Measurements from ENCODE around the gene BCL11B.

Gene BCL11B

DNA sequence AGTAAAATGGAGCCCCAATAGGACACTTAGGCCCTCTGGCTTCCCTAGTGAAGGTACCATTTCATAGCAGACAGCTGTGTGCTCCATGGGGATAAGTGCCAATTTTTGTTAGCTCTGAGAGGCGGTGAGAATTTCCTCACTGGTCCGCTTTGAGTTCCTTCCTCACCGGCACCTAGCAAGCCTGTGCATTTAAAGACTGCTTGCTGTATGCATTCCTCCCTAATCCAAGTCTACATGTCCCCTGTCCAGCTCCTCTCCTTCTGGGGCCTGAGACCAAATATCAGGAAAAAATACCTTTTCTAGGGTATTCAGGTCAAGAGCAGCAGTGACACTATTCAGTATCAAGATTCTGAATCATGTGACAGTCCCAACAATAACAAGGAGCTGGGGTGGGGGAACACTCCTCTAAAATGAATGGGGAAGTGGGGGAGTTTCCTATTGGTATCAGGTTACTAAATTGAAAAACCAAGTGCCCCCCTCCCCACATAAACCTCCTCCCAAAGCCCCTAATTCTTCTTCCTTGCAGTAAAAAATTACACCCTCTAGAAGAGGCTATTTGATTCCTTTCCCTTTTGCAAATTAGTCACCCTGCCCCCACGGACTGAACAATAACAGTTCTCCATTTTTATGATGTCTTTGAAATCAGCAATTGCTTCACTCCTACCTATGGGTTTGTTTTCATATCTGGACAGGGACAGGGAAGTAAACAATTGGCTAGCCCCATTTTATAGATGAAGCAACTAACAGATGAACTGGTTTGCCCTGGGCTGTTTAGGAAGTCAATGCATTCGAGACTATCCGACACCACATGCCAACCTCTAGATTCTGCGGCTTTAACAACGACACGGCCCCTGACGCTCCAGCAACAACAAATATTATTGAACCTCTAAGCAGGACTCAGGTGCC, 28.9 kb downstream of the BCL11B start:
- H3K27ac ChIP-seq (ENCODE audit: low read depth, low read length): no peak overlapping the region
- H3K9me2 ChIP-seq (replicated peaks; ENCODE audit: insufficient read depth, low read length): no peaks in the 10 kb centered on the region
- H2AFZ ChIP-seq (ENCODE audit: low read depth, low read length, severe bottlenecking): no peak overlapping the region
- H3F3A ChIP-seq (ENCODE audit: insufficient read depth): no peaks in the 10 kb centered on the region
- TF ChIP-seq, protein P1, sequence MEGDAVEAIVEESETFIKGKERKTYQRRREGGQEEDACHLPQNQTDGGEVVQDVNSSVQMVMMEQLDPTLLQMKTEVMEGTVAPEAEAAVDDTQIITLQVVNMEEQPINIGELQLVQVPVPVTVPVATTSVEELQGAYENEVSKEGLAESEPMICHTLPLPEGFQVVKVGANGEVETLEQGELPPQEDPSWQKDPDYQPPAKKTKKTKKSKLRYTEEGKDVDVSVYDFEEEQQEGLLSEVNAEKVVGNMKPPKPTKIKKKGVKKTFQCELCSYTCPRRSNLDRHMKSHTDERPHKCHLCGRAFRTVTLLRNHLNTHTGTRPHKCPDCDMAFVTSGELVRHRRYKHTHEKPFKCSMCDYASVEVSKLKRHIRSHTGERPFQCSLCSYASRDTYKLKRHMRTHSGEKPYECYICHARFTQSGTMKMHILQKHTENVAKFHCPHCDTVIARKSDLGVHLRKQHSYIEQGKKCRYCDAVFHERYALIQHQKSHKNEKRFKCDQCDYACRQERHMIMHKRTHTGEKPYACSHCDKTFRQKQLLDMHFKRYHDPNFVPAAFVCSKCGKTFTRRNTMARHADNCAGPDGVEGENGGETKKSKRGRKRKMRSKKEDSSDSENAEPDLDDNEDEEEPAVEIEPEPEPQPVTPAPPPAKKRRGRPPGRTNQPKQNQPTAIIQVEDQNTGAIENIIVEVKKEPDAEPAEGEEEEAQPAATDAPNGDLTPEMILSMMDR (IDR thresholded peaks at IDR 0.05; ENCODE audit: insufficient read depth, low read length, poor library complexity, severe bottlenecking): no peak
- TF ChIP-seq EZH2phosphoT487 (conservative IDR thresholded peaks at IDR 0.05; ENCODE audit: low read length): no peak
- H3K4me2 ChIP-seq (ENCODE audit: low read depth, low read length, poor library complexity, severe bottlenecking): no peak overlapping the region
- H4K20me1 ChIP-seq (ENCODE audit: low read depth, low read length): no peaks in the 10 kb centered on the region
- H3K79me2 ChIP-seq (ENCODE audit: insufficient read depth, low read length): no peaks in the 10 kb centered on the region
- no peaks in the 10 kb centered on the region for H3K9me3 ChIP-seq (ENCODE audit: insufficient read depth, low read length)
- no peak overlapping the region for H3K9ac ChIP-seq (ENCODE audit: low read length)
- H3K36me3 ChIP-seq (ENCODE audit: low read length): no peaks in the 10 kb centered on the region
- H3K4me3 ChIP-seq (ENCODE audit: insufficient read depth, low read length, poor library complexity, severe bottlenecking): no peak overlapping the region
- H3K27me3 ChIP-seq (ENCODE audit: low read length): no peaks in the 10 kb centered on the region

DNA sequence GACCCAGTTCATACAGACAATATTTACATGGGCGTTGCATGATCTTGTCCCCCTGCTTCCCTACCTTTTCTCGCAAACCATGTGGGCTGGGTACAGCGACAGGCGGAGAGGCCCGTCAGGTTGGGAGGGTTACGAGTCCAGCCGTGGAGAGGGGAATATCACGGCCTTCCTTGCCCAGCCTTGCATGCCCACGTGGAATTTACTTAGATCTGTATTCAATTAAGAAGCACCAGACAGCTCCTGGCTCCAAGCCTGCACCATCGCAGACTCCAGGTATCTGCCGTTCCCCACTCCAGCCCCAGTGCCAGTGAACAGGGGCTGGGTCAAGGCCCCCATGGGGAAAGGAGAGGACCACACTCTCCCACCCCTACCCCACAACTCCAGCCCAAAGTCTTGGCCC, 29.8 kb downstream of the BCL11B start:
- Histone ChIP-seq H3K4me2 (ENCODE audit: low read depth, low read length, poor library complexity, severe bottlenecking) (no peak overlapping the region), H3K27ac (ENCODE audit: low read depth, low read length) (no peak overlapping the region), H4K20me1 (ENCODE audit: low read depth, low read length) (no peaks in the 10 kb centered on the region)

DNA sequence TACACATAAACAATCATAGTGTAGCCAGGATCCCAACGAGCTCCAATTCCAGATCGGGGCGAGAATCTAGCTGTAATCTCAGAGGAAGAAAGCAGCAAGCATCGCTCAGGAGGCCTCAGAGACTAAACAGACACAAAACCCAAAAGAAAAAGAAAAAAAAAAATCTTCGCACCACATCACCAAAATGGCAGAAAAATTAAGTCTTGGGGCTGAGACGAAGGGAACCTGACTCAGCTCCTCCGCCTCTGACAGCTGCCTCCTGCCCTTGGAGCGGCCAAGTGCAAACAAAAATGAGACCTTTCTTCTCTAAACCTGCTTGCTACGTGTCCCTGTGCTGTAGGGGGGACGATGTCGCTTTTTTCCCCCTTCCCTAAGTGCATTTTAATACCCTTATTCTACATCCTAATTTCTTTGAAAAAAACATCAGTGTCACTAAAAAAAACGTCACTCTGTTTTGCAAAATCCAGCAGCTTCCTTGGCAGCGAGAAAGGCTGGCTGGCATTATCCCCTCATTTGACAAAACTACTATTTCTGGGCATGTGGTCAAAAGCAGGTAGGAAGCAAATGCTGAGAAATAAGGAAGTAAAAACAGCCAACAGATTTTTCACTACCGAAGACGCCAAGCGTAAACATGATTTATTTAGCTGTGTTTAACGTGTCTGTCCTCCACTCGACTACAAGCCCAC, 30.5 kb downstream of the BCL11B start:
- Histone ChIP-seq H3K27me3 (ENCODE audit: low read length) (no peaks in the 10 kb centered on the region), H3K36me3 (ENCODE audit: low read length) (no peaks in the 10 kb centered on the region), H3F3A (ENCODE audit: insufficient read depth) (no peaks in the 10 kb centered on the region), H3K9me3 (ENCODE audit: insufficient read depth, low read length) (no peaks in the 10 kb centered on the region), H3K9me2 (replicated peaks; ENCODE audit: insufficient read depth, low read length) (no peaks in the 10 kb centered on the region), H2AFZ (ENCODE audit: low read depth, low read length, severe bottlenecking) (no peak overlapping the region), H3K4me3 (ENCODE audit: insufficient read depth, low read length, poor library complexity, severe bottlenecking) (no peak overlapping the region), H4K20me1 (ENCODE audit: low read depth, low read length) (no peaks in the 10 kb centered on the region), H3K79me2 (ENCODE audit: insufficient read depth, low read length) (no peaks in the 10 kb centered on the region), H3K9ac (ENCODE audit: low read length) (no peak overlapping the region), H3K4me2 (ENCODE audit: low read depth, low read length, poor library complexity, severe bottlenecking) (no peak overlapping the region), H3K27ac (ENCODE audit: low read depth, low read length) (no peak overlapping the region)
- TF ChIP-seq, protein P1 (IDR thresholded peaks at IDR 0.05; ENCODE audit: insufficient read depth, low read length, poor library complexity, severe bottlenecking): no peak
- no peak for TF ChIP-seq EZH2phosphoT487 (conservative IDR thresholded peaks at IDR 0.05; ENCODE audit: low read length)

More for the DNA sequence above, 29.8 kb downstream of the BCL11B start:
- TF ChIP-seq, protein P1 (IDR thresholded peaks at IDR 0.05; ENCODE audit: insufficient read depth, low read length, poor library complexity, severe bottlenecking): no peak
- no peak for TF ChIP-seq EZH2phosphoT487 (conservative IDR thresholded peaks at IDR 0.05; ENCODE audit: low read length)
- H3K79me2 ChIP-seq (ENCODE audit: insufficient read depth, low read length): no peaks in the 10 kb centered on the region
- H2AFZ ChIP-seq (ENCODE audit: low read depth, low read length, severe bottlenecking): no peak overlapping the region
- no peaks in the 10 kb centered on the region for H3K36me3 ChIP-seq (ENCODE audit: low read length)
- no peak overlapping the region for H3K4me3 ChIP-seq (ENCODE audit: insufficient read depth, low read length, poor library complexity, severe bottlenecking)
- no peak overlapping the region for H3K9ac ChIP-seq (ENCODE audit: low read length)
- H3K9me3 ChIP-seq (ENCODE audit: insufficient read depth, low read length): no peaks in the 10 kb centered on the region
- H3F3A ChIP-seq (ENCODE audit: insufficient read depth): no peaks in the 10 kb centered on the region
- no peaks in the 10 kb centered on the region for H3K9me2 ChIP-seq (replicated peaks; ENCODE audit: insufficient read depth, low read length)
- no peaks in the 10 kb centered on the region for H3K27me3 ChIP-seq (ENCODE audit: low read length)

All from SU-DHL-6 (cell line).